ENCODE data around the gene SMIM20.
"Not testable (repeated sequence)": the region's sequence is repeated elsewhere in the genome, so short reads cannot be mapped to it uniquely, and the experiment has no call there.

SMIM20 gene

GRCh38 chr4:25890571-25891485 is 23.2 kb upstream of the SMIM20 start:
- peak in 14 of 51 donors; percentile 2 to 32 (median 10) for DNase-seq

- DNase-seq = no peak
Observed at GRCh38 chr4:25892796-25893195, 21.2 kb upstream of the SMIM20 start.

GRCh38 chr4:25896776-25897539 is 17.1 kb upstream of the SMIM20 start:
- DNase-seq = no peak

- no peak for DNase-seq
Observed at GRCh38 chr4:25900310-25900709, 13.7 kb upstream of the SMIM20 start.

- peak in 9 of 51 donors; percentile 3 to 48 (median 18) for DNase-seq
Observed at GRCh38 chr4:25901030-25901430, 13.0 kb upstream of the SMIM20 start.

- DNase-seq = peak in 1 of 51 donors; percentile 34
Observed at GRCh38 chr4:25903900-25904747, 9.9 kb upstream of the SMIM20 start.

- DNase-seq = no peak
Observed at GRCh38 chr4:25904748-25905082, 9.3 kb upstream of the SMIM20 start.

- no peak for DNase-seq
Observed at GRCh38 chr4:25905371-25905770, 8.6 kb upstream of the SMIM20 start.

- DNase-seq = not testable (repeated sequence)
Observed at GRCh38 chr4:25906113-25906512, 7.9 kb upstream of the SMIM20 start.

- DNase-seq = peak in 9 of 51 donors; percentile 7 to 65 (median 19)
Observed at GRCh38 chr4:25908491-25908901, 5.5 kb upstream of the SMIM20 start.

- DNase-seq = no peak
Observed at GRCh38 chr4:25911356-25911755, 2.7 kb upstream of the SMIM20 start.

- peak in 15 of 51 donors; percentile 18 to 68 (median 47) for DNase-seq
Observed at GRCh38 chr4:25913056-25913850, 767 bp upstream of the SMIM20 start.

- DNase-seq = peak in 1 of 51 donors; percentile 28
Observed at GRCh38 chr4:25914670-25915352, 791 bp downstream of the SMIM20 start.

- DNase-seq = peak in 1 of 51 donors; percentile 9
Observed at GRCh38 chr4:25915353-25915705, 1.3 kb downstream of the SMIM20 start.

- DNase-seq = no peak
Observed at GRCh38 chr4:25916870-25917269, 2.9 kb downstream of the SMIM20 start.

GRCh38 chr4:25919676-25920075 is 5.7 kb downstream of the SMIM20 start:
- no peak for DNase-seq

GRCh38 chr4:25921922-25922321 is 7.9 kb downstream of the SMIM20 start:
- no peak for DNase-seq

- DNase-seq = no peak
Observed at GRCh38 chr4:25922812-25923369, 8.9 kb downstream of the SMIM20 start.

GRCh38 chr4:25923745-25924144 is 9.7 kb downstream of the SMIM20 start:
- DNase-seq = no peak

All from hypothalamus (tissue), 51 donors.